NCI-H1930 (cell line): Measurements from ENCODE around the gene CCDC158.
"Not testable (repeated sequence)": the region's sequence is repeated elsewhere in the genome, so short reads cannot be mapped to it uniquely, and the experiment has no call there.

Experiments
- DNase-seq, 2 experiments: peaks; one replicate each; lab custom pipeline; 2025; lab: John Stamatoyannopoulos, UW

CCDC158 gene

DNA sequence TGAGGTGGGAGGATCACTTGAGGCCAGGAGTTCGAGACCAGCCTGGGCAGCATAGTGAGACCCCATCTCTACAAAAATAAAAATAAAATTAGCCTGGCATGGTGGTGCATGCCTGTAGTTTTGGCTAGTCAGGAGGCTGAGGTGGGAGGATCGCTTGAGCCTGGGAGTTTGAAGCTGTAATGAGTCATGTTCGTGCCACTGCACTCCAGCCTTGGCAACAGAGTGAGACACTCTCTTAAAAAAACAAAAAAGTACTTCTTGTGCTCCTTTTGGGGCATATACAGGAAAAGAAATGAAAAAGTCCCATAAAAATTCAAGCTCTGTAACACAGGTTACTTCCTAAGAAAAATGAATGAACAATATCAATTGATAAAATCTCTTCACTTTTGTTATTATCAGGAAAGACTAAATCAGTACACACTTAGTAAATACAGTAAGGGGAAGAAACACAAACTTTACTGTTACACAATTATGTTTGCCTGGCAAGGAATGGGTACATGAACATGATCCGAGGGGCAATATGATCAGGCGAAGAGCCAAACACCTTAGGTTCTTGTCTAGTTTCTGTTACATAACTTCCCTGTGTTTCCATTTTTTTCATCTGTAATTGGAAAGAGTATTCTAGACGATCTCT is 46.9 kb downstream of the CCDC158 start:
- no peak for DNase-seq

DNA sequence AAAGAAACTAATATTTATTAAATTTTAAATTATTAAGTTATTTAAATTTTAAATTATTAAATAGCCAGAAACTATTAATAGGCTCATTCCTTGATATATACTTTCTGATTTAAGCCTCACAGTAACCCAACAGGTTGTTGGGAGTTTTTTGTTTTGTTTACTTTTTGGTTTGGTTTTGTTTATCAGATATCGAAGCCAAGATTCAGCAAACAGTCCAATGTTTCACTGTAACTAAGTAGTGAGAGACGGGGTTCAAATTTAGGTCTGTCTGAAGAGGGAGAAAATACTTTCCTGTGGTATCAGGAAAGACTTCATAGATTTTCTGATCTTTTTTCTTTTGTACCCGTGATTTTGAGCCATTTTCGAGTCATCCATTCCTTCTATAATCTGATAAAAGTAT is 54.2 kb downstream of the CCDC158 start:
- no peak for DNase-seq

DNA sequence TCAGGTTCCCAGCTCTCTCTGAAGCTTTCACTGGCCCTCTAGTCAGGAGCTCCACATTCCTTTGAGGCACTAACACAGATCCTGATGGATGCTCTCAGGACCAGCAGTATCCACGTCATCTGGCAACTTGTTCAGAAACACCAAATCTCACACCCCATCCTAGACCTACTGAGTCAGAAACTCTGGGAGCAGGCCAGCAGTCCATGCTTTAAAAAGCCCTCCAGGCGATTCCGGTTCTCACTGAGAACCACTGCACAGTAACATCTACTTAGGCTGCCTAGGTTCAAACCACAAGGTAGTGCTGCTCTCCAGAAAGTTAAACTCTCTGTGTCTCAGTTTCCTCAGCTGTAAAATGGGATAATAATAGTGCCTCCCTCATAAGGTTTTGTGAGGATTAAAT is 55.3 kb downstream of the CCDC158 start:
- no peak for DNase-seq

DNA sequence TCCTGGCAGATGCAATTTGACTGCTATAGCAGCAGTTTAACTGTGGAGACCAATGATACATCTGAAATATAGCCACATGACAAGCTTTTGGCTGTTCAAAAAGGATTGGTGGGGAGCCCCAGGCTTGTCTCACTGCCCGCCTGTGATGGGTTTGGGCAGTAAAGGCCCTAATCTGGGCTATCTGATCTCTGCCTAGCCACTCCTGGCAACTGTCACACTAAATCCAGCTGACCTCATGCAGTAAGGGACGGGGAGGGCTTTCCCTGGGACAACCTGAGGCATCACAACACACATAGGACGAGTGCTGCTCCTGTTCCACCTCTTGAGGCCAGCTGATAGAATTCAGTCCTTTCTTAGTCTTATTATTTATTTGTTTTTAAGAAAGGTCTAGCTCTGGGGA is 56.2 kb downstream of the CCDC158 start:
- no peak for DNase-seq

DNA sequence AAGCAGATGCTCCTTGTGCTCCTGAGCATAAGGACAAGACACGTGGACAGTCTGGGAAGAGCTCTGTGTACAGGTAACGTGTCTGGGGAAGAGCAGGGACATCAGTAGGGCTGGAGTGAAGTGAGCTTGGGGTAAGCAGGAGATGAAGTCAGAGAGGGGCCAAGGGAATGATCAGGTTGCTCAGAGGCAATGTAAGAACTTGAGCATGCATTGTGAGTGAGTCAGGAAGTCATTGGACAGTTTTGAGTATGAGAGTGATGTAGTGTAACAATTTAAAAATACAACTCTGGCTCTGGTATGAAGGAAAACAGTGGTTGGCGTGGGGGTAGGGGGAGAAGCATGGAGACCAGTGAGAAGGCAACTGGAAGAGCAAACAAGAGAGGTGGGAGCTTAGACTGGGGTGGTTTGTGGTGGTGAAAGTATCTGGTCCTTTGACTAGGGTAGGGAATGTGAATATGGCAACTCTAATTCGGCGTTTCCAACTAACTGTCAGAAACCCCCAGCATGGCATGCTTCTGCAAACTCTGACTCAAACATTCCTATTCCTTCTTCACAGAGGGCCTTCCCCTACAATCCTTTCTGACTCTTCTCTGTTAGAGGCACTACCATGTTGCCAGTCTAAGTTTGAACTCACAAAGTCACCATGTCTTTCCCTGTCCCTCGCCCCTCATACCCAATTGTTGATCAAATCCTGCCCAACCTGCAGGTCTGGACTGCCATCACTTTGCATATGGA is 57.2 kb downstream of the CCDC158 start:
- no peak for DNase-seq

DNA sequence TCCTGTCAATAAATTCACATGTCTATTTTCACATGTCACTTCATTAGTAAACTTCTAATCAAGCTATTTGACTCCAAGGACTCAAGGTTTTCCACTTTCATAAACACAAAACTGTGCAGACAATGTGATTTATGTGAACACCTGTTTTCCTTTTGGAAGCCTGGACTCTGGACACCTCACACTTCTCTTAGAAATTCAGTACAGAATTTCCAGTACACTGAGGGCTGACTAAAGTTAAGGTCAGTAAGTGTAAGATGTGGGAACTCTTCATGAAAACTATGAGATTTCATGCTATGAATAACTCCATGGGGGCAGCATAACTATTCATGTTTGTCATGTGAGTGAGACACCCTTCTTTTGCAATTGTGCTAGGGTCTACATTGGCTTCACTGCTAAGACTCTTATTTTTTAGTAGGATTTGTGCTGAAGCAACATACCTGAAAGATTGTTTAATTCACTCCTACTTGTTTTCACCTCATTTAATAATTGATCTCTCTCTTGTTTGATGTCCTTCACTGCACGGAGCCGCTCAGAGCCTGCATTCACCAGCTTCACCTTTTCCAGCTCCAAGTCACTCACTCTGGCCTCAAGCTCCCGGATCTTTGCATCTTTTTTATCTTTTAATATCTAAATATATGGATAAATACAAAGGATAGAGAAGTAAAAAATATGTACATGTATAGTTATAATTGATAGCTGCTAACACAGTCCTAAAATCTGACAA is 59.1 kb downstream of the CCDC158 start:
- DNase-seq, result no peak

DNA sequence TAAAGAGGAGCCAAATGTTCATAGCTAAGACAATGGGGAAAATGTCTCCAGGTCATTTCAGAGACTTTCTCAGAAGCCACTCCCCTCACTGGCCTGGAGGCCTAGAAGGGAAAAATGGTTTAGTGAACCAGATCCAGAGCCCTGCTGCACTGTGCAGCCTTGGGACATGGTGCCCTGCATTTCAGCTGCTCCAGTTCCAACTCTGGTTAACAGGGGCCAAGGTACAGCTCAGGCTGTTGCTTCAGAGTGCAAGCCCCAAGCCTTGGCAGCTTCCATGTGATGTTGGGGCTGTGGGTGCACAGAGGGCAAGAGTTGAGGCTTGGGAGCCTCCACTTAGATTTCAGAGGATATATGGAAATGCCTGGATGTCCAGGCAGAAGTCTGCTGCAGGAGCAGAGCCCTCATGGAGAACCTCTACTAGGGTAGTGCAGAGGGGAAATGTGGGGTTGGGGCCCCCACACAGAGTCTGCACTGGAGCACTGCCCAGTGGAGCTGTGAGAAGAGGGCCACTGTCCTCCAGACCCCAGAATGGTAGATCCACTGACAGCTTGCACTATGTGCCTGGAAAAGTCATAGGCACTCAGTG is 61.0 kb downstream of the CCDC158 start:
- not testable (repeated sequence) for DNase-seq

DNA sequence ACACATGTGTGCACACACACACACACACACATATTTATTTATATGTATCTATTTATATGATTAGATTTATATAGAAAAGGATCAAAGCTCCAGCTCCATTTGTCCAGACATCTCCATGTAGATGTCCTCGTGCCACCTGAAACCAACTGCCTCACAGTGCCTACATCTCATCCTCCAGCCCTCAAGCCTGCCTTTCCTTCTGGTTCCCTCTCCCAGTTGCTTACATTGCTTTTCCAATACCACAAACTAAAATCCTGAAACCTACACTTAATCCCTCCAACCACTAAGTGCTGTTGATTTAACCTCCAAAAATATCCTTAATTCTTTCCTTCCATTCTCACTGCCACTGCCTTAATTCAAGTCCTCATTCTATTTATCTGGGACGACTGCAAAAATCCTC is 63.0 kb downstream of the CCDC158 start:
- no peak for DNase-seq

DNA sequence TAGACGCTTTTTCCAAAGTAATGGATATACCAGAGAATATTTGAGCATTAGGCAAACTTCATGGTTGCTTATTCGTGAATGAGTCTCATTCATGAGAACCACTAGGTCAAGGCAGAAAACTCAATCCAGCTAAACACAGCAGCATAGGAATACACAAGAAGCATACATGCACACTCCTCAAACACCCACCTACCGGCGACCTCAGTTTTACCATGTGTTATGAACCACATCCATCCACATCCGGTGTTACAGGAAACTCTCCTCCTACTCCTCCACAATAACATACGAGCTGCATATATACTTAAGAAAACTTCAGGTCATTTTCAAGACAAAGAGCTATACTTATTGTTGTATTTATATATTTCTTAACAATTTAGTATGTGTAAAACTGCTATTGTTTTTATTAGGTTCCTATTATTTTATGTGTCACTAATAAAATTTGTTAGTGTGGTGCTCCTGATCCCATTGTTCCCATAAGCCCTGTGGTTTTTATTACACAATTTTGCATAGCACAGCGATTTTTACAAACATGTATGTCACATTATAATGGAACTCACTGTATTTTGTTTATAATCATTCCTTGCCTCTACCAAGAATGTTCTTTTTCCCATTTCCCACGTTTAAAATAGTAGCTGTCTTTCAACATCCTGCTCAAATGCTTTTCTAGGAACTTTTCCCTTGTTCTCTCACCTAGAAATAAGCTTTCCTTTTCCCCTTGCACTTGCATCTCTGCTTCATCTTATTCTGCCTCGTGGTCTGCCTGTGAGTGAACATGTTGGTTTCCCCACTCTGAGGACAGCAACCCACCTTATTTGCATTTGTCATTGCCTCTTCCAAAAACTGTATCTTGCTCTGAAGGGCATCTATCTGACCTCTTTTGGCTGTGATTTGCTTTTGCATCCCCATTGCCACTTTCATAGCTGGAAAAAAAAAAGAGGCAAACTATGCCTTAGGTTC is 66.1 kb downstream of the CCDC158 start:
- no peak for DNase-seq

DNA sequence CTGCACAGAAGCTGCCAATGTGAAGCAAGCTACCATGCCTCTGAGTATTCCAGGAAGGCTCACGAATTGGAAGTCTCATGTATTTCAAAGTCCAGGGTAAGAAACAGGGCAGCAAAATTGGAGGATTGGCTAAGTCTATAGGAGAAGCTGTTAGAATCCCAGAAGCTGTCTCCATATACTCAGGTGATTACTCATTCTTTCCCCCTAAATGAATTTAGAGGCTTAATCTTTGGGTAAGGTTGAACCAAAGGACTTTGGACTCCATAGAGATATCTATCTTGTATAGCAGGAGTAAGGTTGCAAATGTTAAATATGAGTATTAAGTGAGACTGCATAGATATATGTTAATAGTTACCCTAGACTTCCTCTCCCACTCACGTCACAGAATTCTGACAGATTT is 78.1 kb downstream of the CCDC158 start:
- DNase-seq, result no peak

DNA sequence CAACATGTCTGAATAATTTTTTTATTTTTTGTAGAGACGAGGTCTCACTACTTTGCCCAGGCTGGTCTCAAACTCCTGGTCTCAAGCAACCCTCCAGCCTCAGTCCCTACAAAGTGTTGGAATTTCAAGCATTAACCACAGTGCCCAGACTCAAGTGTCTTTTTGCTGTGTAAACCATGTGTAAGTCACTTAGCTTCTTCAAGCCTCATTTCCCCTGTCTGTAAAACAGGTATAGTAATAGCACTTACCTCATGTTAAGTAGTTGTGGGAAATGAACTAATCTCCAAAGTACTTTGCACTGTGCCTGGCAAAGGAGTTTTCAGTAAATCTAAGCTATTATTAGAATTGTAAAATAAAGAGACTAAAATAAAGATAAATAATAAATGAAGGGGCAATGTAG is 78.8 kb downstream of the CCDC158 start:
- DNase-seq, result no peak

DNA sequence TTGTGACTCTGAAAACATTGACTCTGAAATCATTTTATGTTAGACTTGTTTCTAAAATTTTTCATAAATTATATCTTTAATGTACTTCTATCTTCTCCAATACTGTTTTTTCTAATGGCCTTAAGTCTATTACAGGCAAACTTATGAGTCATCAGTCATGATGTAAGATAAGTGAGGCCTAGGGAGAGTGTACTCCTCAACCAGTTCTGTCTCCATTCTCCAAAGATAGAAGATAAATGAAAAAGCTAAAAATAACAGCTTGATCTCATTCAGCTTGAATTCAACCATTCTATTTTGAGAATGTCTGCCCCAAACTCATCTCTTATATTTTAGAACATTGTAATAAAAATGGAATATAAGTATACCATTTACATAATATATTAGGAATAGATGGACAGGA is 79.9 kb downstream of the CCDC158 start:
- no peak for DNase-seq

DNA sequence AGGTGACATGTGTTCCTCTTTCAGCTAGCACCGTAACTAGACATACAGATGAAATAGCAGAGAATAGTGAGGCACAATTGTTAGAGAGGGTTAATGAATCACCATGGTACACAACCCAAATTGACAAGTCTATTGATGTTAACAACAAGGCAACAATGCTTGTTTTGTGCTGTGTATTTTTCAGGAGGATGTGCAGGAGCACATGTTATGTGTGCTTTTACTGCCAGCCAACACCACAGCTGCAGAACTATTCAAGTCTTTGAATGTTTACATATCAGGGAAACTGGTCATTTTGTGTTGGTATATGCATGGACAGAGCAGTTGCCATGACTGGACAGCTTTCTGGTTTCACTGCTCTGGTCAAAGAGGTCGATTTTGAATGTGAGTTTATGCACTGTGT is 81.6 kb downstream of the CCDC158 start:
- peak in 1 of 2 experiments; percentile 9 for DNase-seq

DNA sequence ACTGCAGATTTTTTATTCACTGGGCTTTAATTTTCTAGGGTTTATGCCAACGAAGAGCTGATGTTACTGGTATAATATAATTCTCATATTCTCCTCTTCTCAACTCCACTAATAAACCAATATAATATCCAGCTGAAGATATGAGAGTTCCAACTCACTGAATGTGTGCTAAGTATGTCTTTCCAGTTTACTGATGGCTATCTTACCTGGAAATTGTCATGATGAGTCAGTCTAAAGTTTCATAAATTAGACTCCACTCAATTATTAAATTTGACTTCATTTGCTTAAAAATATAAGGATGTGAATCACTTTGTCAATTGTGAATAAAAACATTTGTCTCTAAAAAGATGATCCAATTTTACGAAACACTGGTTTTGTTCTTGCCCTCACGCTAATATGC is 86.1 kb downstream of the CCDC158 start:
- DNase-seq, result no peak

DNA sequence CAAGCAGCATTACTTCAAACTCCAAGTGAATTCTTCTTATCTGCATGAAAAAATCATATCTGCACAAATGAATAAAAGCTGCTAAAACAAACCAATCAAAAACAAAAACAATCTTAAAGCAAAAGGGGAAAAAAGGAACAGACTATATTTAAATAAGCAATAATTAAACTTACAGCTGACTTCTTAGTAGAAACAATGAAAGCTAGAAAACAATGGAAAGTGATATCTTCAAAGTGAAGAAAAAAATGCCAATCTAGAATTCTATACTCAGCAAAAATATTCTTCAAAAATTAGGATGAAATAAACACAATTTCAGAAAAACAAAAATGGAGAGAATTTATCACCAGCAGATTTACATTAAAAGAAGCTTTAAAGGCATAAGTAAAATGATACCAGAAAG is 94.4 kb downstream of the CCDC158 start:
- no peak for DNase-seq

DNA sequence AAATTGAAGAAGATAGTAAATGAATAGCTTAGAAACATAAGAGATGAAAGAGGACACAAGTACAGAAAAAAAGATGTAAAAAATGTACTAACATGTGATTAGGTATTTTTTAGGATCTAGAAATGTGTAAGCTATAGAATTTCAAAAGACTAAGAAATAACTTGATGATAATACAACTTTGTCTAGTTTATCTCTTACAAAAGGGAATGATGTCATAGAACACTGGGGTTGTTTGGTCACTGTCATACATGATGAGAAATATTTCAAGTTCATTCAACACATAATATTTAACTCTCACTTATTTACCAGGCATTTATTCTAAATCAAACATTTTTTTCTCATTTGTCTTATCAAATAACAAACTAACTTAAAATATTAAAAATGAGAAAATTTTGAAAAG is 95.9 kb downstream of the CCDC158 start:
- DNase-seq, result no peak

DNA sequence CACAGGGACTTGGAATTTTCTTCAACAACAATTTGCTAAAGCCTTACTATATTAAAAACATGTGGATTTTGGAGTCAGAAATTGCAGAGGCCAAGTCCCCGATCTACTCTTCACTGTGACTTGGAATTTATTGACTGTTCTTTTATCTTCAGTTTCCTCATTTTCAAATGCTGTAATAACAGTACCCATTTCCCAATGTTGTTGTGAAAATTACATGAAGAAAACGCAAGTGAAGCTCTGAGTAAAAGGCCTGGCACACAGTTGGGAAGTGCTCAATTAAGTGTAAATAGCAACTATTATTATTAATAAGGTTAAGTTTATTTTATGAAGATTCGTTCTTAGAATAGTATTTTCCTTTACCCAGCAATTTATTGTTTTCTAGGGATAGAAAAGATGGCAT is 98.7 kb downstream of the CCDC158 start:
- no peak for DNase-seq

DNA sequence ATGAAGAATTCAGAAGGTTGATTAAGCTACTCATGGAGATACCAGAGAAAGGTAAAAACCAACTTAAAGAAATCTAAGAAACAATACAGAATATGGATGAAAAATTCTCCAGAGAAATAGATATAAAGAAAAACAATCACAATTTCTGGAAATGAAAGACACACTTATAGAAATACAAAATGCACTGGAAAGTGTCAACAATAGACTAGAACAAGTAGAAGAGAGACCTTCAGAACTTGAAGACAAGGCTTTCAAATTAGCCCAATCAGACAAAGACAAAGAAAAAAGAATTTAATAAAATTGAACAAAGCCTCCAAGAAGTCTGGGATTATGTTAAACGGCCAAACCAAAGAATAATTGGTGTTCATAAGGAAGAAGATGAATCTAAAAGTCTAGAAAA is 104.8 kb downstream of the CCDC158 start:
- no peak for DNase-seq

DNA sequence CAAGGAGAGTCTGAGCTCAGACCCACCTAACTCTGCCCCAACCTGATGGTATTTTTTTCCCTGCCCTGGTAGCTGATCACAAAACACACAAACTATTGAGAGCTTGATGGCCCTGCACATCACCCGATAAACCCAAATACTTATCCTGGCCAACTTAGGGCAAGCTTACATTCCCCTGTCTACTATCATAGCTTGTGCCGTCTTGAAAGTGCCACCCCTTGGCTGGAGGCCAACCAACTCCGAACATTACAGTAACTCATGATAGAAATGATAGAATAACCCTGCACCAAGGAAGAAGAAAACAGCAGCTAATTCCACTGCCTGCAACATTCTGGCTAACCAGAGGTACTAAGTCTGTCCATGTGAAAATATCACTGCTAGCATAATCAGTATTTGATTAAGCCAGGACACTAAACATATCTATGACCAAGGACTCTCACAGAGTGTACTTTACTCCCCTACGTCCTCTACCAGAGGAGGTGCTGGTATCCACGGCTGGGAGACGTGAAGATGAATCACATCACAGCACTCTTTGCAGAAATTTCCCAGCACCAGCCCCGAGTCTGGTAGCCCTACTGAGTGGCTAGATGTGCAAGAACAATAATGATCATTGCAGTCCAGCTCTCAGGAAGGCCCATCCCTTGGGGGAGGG is 105.5 kb downstream of the CCDC158 start:
- no peak for DNase-seq

DNA sequence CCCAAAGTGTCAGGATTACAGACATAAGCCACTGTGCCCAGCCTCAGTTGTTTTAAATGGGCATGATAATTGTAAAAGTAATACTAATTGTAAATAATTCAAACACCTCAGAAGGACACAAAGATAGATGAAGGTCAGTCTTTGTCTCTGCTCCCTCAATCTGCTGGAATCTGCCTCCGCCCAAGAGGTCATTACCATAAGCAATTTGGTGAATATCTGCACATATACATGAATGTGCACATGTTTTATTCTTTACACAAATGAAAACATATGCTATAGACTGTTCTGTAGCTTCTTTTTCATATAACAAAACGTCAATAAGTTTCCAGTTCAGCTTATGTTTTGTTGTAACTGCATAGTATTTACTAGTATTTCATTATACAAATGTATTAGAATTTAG is 107.4 kb downstream of the CCDC158 start:
- no peak for DNase-seq

DNA sequence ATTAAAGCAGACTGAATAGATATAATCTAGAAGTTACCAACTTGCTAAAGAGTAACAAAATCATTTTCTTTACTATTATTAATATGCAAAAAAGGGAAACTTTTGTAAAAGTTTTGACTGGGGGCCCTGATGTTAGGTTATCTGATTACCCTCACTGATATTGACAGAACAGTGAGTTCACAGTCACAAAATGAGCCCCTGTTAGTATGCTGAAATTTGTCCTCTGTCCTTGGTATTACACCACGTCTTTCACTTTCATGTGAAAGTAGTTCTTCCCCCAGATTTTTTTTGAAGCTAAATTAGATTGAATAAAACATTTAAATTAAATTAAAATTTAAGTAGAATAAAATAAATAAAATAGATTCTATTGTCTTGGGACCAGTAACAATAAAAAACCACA is 108.5 kb downstream of the CCDC158 start:
- DNase-seq, result no peak
